Neural progenitor cell (in vitro differentiated cells): ENCODE measurements around the gene ORC5.

ENCODE experiments used
- CTCF ChIP-seq: fragments of 200-600 bp; sonication (generic); IDR thresholded peaks from 2 replicates; pipeline ENCODE4 v1.5.1; 2017; ENCODE audit warnings: antibody characterized with exemption, mild to moderate bottlenecking
- EZH2 ChIP-seq: fragments of 200-600 bp; sonication (generic); IDR thresholded peaks from 2 replicates; pipeline ENCODE4 v1.6.1; 2017; ENCODE audit warnings: antibody characterized with exemption, mild to moderate bottlenecking, moderate library complexity

GRCh38 chr7:104185346-104185745 lies 22.5 kb downstream of the ORC5 start:
- TF ChIP-seq CTCF (no peak), EZH2 (no peak)
